HepG2 (cell line): Measurements from ENCODE around the gene DMBT1. TPM values are rescaled to one million over a fixed set of nuclear protein-coding genes. Genes with fewer than 3 reads are reported as not detected.
A peak's percentile ranks its signal among the peaks of the same experiment; 100 is the strongest.

Experiments
- ATAC-seq: fragments of 200-7000 bp; cut with Tn5 transposase; 3 replicates; pipeline ENCODE4 v1.9.1; 2020; ENCODE audit warnings: mild to moderate bottlenecking, moderate library complexity
- BruUV-seq: library from RNA; stranded (reverse); fragments of 400-500 nt; replicated peaks from 2 replicates; lab custom pipeline; 2021; lab: Mats Ljungman, UMichigan
- CTCF ChIA-PET: fragments of 300-600 bp; formaldehyde crosslinking; extraction: SDS; loops from one replicate; lab custom pipeline; 2021; ENCODE audit warnings: low total read pairs, inconsistent platforms, low intra/inter-chr PET ratio; lab: Yijun Ruan, JAX
- POLR2A ChIA-PET: fragments of 350-600 bp; sonication (Branson Sonifier 250); formaldehyde crosslinking; loops from one replicate; lab custom pipeline; 2020; ENCODE audit warnings: antibody characterized with exemption, inconsistent platforms; lab: Yijun Ruan, JAX
- DNase-seq: peaks from one replicate; pipeline ENCODE4 v3.0.0-alpha.2; 2015; ENCODE audit warnings: low spot score
- FAIRE-seq: peaks from 3 replicates; lab custom pipeline; 2011; peaks lifted over from hg19 to GRCh38; lab: Jason Lieb, UNC
- H2AFZ ChIP-seq: one replicate; pipeline ENCODE4 v1.6.1; 2011; ENCODE audit warnings: low read length, inconsistent platforms
- H3K27ac ChIP-seq: fragments of 300-600 bp; 3 replicates; pipeline ENCODE4 v1.8.0; 2011; ENCODE audit warnings: mixed run types, mild to moderate bottlenecking, mixed read lengths, low read length, inconsistent platforms; ENCODE audit not compliant: insufficient read depth; ENCODE audit errors: extremely low read length
- H3K27me3 ChIP-seq, 2 experiments: fragments of 200-600 bp in 1 of 2; 2 replicates in 1 of 2; 3 replicates in 1 of 2; pipeline versions ENCODE4 v1.6.0 to v1.8.0; 2011; ENCODE audit warnings: low read length in 2 of 2, mild to moderate bottlenecking in 2 of 2, moderate library complexity in 2 of 2, inconsistent platforms in 1 of 2; ENCODE audit not compliant: insufficient read depth in 2 of 2, control insufficient read depth in 1 of 2
- H3K36me3 ChIP-seq, 2 experiments: fragments of 200-600 bp in 1 of 2; replicated peaks in 1 of 2; 2 replicates in 1 of 2; 3 replicates in 1 of 2; pipeline versions ENCODE4 v1.5.1 to v1.8.0; 2011; ENCODE audit warnings: low read length in 2 of 2, inconsistent platforms in 1 of 2; ENCODE audit not compliant: insufficient read depth in 2 of 2, control insufficient read depth in 1 of 2
- H3K4me1 ChIP-seq: 2 replicates; pipeline ENCODE4 v1.5.1; 2012; ENCODE audit warnings: low read length, inconsistent platforms; ENCODE audit not compliant: insufficient read depth
- H3K4me2 ChIP-seq: 2 replicates; pipeline ENCODE4 v1.6.0; 2011; ENCODE audit warnings: low read depth, low read length, inconsistent platforms
- H3K4me3 ChIP-seq, 3 experiments: fragments of 200-600 bp in 1 of 3; sonication (generic), shearing (Covaris generic) in 1 of 3; replicated peaks in 1 of 3; 2 replicates each; pipeline ENCODE4 v1.5.1; 2011 to 2016; ENCODE audit warnings: low read length in 3 of 3, inconsistent platforms in 2 of 3, low read depth in 2 of 3, mild to moderate bottlenecking in 2 of 3, control low read depth in 1 of 3, mixed read lengths in 1 of 3; ENCODE audit not compliant: insufficient read depth in 1 of 3
- H3K79me2 ChIP-seq: one replicate; pipeline ENCODE4 v1.6.1; 2011; ENCODE audit warnings: low read length, inconsistent platforms; ENCODE audit not compliant: insufficient read depth
- H3K9ac ChIP-seq: 2 replicates; pipeline ENCODE4 v1.6.0; 2011; ENCODE audit warnings: mild to moderate bottlenecking, low read depth, low read length, inconsistent platforms; ENCODE audit not compliant: insufficient read depth
- H3K9me3 ChIP-seq: 2 replicates; pipeline ENCODE4 v1.5.1; 2012; ENCODE audit warnings: mild to moderate bottlenecking, low read length
- H4K20me1 ChIP-seq: 2 replicates; pipeline ENCODE4 v1.6.0; 2011; ENCODE audit warnings: inconsistent platforms, mild to moderate bottlenecking, low read length, moderate library complexity; ENCODE audit not compliant: insufficient read depth
- CEBPB ChIP-seq: IDR thresholded peaks from 2 replicates; pipeline ENCODE4 v1.6.1; 2011; ENCODE audit warnings: low read depth, low read length, improper control_type of control experiment, borderline replicate concordance
- CEBPZ ChIP-seq: IDR thresholded peaks from 2 replicates; pipeline ENCODE4 v1.6.1; 2012; ENCODE audit warnings: low read length, improper control_type of control experiment
- HNF1A ChIP-seq, 2 experiments: sonication (generic) in 1 of 2; formaldehyde crosslinking in 1 of 2; IDR thresholded peaks; 2 replicates each; pipeline versions ENCODE4 v1.4.0 to v1.6.1; 2016 to 2020; ENCODE audit warnings: borderline replicate concordance in 1 of 2, low read depth in 1 of 2, mild to moderate bottlenecking in 1 of 2, missing genetic modification reagents in 1 of 2
- HOXA7 ChIP-seq: sonication (generic); formaldehyde crosslinking; IDR thresholded peaks from 2 replicates; pipeline ENCODE4 v1.8.1; 2022; ENCODE audit warnings: mild to moderate bottlenecking, missing genetic modification reagents, moderate library complexity
- NFATC3 ChIP-seq: sonication (generic); formaldehyde crosslinking; IDR thresholded peaks from 2 replicates; pipeline ENCODE4 v1.5.1; 2020; ENCODE audit warnings: mild to moderate bottlenecking, missing genetic modification reagents
- ONECUT2 ChIP-seq: sonication (generic); formaldehyde crosslinking; IDR thresholded peaks from 2 replicates; pipeline ENCODE4 v1.4.0; 2020; ENCODE audit warnings: missing genetic modification reagents
- PBX3 ChIP-seq: sonication (generic); formaldehyde crosslinking; IDR thresholded peaks from 2 replicates; pipeline ENCODE4 v1.8.1; 2023; ENCODE audit warnings: missing genetic modification reagents, inconsistent platforms, borderline replicate concordance
- SETDB1 ChIP-seq: sonication (generic); formaldehyde crosslinking; IDR thresholded peaks from 2 replicates; pipeline ENCODE4 v1.5.1; 2020; ENCODE audit warnings: missing genetic modification reagents, mild to moderate bottlenecking, borderline replicate concordance
- THAP11 ChIP-seq: IDR thresholded peaks from 2 replicates; pipeline ENCODE4 v1.6.1; 2016; ENCODE audit warnings: missing biosample characterization, missing genetic modification reagents
- TOE1 ChIP-seq: sonication (generic); formaldehyde crosslinking; IDR thresholded peaks from 2 replicates; pipeline ENCODE4 v1.4.0; 2020; ENCODE audit warnings: mild to moderate bottlenecking, missing genetic modification reagents
- TP53 ChIP-seq: sonication (generic); formaldehyde crosslinking; conservative IDR thresholded peaks from 2 replicates; pipeline ENCODE4 v1.4.0; 2020; ENCODE audit warnings: missing genetic modification reagents
- ZNF468 ChIP-seq: sonication (generic); formaldehyde crosslinking; IDR thresholded peaks from 2 replicates; pipeline ENCODE4 v1.8.0; 2022; ENCODE audit warnings: mild to moderate bottlenecking, moderate library complexity, missing genetic modification reagents
- ZNF577 ChIP-seq: sonication (generic); formaldehyde crosslinking; IDR thresholded peaks from 2 replicates; pipeline ENCODE4 v1.4.0; 2020; ENCODE audit warnings: mild to moderate bottlenecking, low read depth, missing genetic modification reagents, borderline replicate concordance
- WGBS: methylation state at CpG from one replicate; pipeline ENCODE4 v1.1.6; 2017; ENCODE audit warnings: low lambda C conversion rate; 5-methylcytosine and 5-hydroxymethylcytosine counted together
- in situ Hi-C: cut with HindIII; loops from 2 replicates; pipeline ENCODE4 v1.10.0; 2017; ENCODE audit warnings: low pct_unique_long_range_greater_than_20kb; ENCODE audit not compliant: extremely low pct_ligation_motif_present
- intact Hi-C: fragments of 100-400 bp; cut with micrococcal nuclease; formaldehyde crosslinking; loops from one replicate; pipeline ENCODE4 v1.10.0; 2022; ENCODE audit not compliant: unreplicated experiment
- polyA plus RNA-seq, 8 experiments: library from polyadenylated mRNA; depleted of rRNA in 3 of 8; stranded (reverse) in 7 of 8; unstranded in 1 of 8; fragments of >200 nt; fragmentation: Illumina TruSeq in 4 of 8; extraction: Trizol in 4 of 8; gene quantifications; 2 replicates each; pipeline versions ENCODE4 v1.2.1 to v1.2.3, GENCODE V29; 2011 to 2016; ENCODE audit warnings: low read depth in 4 of 8, missing spikeins in 1 of 8, mixed read lengths in 1 of 8; ENCODE audit not compliant: insufficient read depth in 1 of 8
- total RNA-seq, 5 experiments: library from RNA; depleted of rRNA; stranded (reverse); fragments of >200 nt; fragmentation: Illumina TruSeq; extraction: Trizol; gene quantifications; 2 replicates each; pipeline ENCODE4 v1.2.3, GENCODE V29; 2016; ENCODE audit warnings: low read depth in 1 of 5

The DMBT1 gene
- total and polyA plus RNA-seq, 2 of the 13 experiments (the other 11 are each of a cell fraction or from before 2014, with no cell fraction given): not detected

- TF ChIP-seq HNF1A (IDR thresholded peaks at IDR 0.05; ENCODE audit: low read depth) (peak; percentile 91), HNF1A (CRISPR knock-in tag; IDR thresholded peaks at IDR 0.05; ENCODE audit: borderline replicate concordance) (peak; percentile 87; the same call in 1 of the 2 replicates), ONECUT2 (CRISPR knock-in tag) (no peak), SETDB1 (no peak), HOXA7 (CRISPR knock-in tag) (no peak)
Observed at GRCh38 chr10:122532601-122533296, 27.8 kb upstream of the DMBT1 start (continued).

- FAIRE-seq (no peak), DNase-seq (no peak), ATAC-seq (no peak)
- H3K9ac ChIP-seq: no peak overlapping the region
- H3K9me3 ChIP-seq: no peaks in the 10 kb centered on the region
- TF ChIP-seq ZNF468 (CRISPR knock-in tag): no peak
- TF ChIP-seq CEBPZ: no peak
- TF ChIP-seq TP53: no peak
- no peak for TF ChIP-seq PBX3
- TF ChIP-seq THAP11 (CRISPR knock-in tag): no peak
- no peak for TF ChIP-seq TOE1
- TF ChIP-seq ZNF577 (CRISPR knock-in tag): no peak
- TF ChIP-seq NFATC3 (CRISPR knock-in tag): no peak
- TF ChIP-seq CEBPB: no peak
- H3K27ac ChIP-seq: no peak overlapping the region
- peaks cover 14% of the 10 kb centered on the region for H3K4me1 ChIP-seq
- no peak overlapping the region for H2AFZ ChIP-seq
- no peaks in the 10 kb centered on the region for H3K79me2 ChIP-seq
- H3K27me3 ChIP-seq: no peaks in the 10 kb centered on the region
- intact Hi-C loops (no loop called here), in situ Hi-C loops (no loop called here)
- no peaks in the 10 kb centered on the region for H3K36me3 ChIP-seq
- ChIA-PET POLR2A (no interaction called here), CTCF (no interaction called here)
- H4K20me1 ChIP-seq: no peaks in the 10 kb centered on the region
- H3K4me2 ChIP-seq: no peak overlapping the region
- WGBS: 82% methylated on average over 2 of the region's 2 CpGs
- BruUV-seq: no TSS peak
- no peak overlapping the region for H3K4me3 ChIP-seq
Observed at GRCh38 chr10:122537545-122537944, 23.0 kb upstream of the DMBT1 start.
